Spinal cord (tissue), 10 donors: ENCODE measurements around the gene REPS2. TPM values are rescaled to one million over a fixed set of nuclear protein-coding genes. Genes with fewer than 3 reads are reported as not detected.
"Not testable (repeated sequence)": the region's sequence is repeated elsewhere in the genome, so short reads cannot be mapped to it uniquely, and the experiment has no call there.

ENCODE experiments used
- DNase-seq, 6 donors: peaks; one replicate each; pipeline versions ENCODE4 v3.0.0 to v3.0.0-alpha.2; 2013 to 2015; ENCODE audit warnings: low spot score in 6 of 6, low read depth in 4 of 6
- H3K27ac ChIP-seq: one replicate; pipeline ENCODE4 v1.5.1; 2013; ENCODE audit warnings: low read depth, low read length, control low read depth
- H3K27me3 ChIP-seq: one replicate; pipeline ENCODE4 v1.6.1; 2013; ENCODE audit warnings: low read length; ENCODE audit not compliant: control insufficient read depth, insufficient read depth
- H3K36me3 ChIP-seq: one replicate; pipeline ENCODE4 v1.6.1; 2013; ENCODE audit warnings: low read length; ENCODE audit not compliant: control insufficient read depth, insufficient read depth
- H3K4me1 ChIP-seq: one replicate; pipeline ENCODE4 v1.6.1; 2013; ENCODE audit warnings: low read length; ENCODE audit not compliant: control insufficient read depth, insufficient read depth
- H3K4me3 ChIP-seq: one replicate; pipeline ENCODE4 v1.5.1; 2013; ENCODE audit warnings: low read depth, low read length, control low read depth
- H3K9me3 ChIP-seq: one replicate; pipeline ENCODE4 v1.6.1; 2013; ENCODE audit warnings: low read length; ENCODE audit not compliant: control insufficient read depth, insufficient read depth
- WGBS: methylation state at CpG from one replicate; pipeline ENCODE4 v1.1.5; 2013; ENCODE audit warnings: missing lambda C conversion rate; ENCODE audit not compliant: insufficient coverage; 5-methylcytosine and 5-hydroxymethylcytosine counted together
- polyA plus RNA-seq, 2 donors: library from polyadenylated mRNA; unstranded; fragments of 120-200 nt; gene quantifications; one replicate each; pipeline ENCODE4 v1.2.1, GENCODE V29; 2013; ENCODE audit not compliant: insufficient read length in 2 of 2
- total RNA-seq, 2 donors: library from RNA; depleted of rRNA in 1 of 2; stranded (reverse); fragments of 120-200 nt in 1 of 2; fragments of >200 nt in 1 of 2; gene quantifications; one replicate each; pipeline versions ENCODE4 v1.2.3 to v1.2.4, GENCODE V29; 2013 to 2014
- donor health status: healthy.

The REPS2 gene
- total and polyA plus RNA-seq, 4 donors = 13.4 to 61.1 (median 26.1) TPM

DNA sequence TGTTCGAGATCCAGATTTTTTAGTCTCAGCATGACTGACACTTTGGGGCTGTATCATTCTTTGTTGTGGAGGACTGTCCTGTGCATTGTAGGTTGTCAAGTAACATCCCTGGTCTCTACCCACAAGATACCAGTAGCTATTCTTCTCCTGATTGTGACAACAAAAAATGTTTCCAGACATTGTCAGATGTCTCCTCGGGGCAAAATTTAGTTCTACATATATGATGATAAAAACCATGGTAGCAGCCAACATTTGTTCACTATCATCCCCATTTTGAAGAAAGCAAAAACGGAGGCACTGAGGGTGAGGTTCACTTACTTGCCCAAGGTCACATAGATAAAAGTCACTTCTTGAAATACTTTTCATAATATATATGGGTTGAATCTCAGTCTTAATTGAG, 11.3 kb downstream of the REPS2 start:
- Histone ChIP-seq H3K36me3 (no peaks in the 10 kb centered on the region), H3K27me3 (peaks cover 13% of the 10 kb centered on the region), H3K4me1 (peaks cover 6% of the 10 kb centered on the region), H3K4me3 (no peak overlapping the region), H3K9me3 (no peaks in the 10 kb centered on the region), H3K27ac (no peak overlapping the region)
- WGBS = no CpG with 5 or more reads among the region's 3 CpGs
- no peak for DNase-seq

- 0% methylated on average over 1 of the region's 2 CpGs for WGBS
- no peaks in the 10 kb centered on the region for H3K9me3 ChIP-seq
- H3K27me3 ChIP-seq = peaks cover 13% of the 10 kb centered on the region
- H3K36me3 ChIP-seq = no peaks in the 10 kb centered on the region
- H3K27ac ChIP-seq = no peak overlapping the region
- peaks cover 6% of the 10 kb centered on the region for H3K4me1 ChIP-seq
- no peak for DNase-seq
- no peak overlapping the region for H3K4me3 ChIP-seq
These were observed 11.9 kb downstream of the REPS2 start for GRCh38 chrX:16958356-16958755.

- H3K36me3 ChIP-seq, H3K4me3 ChIP-seq, H3K4me1 ChIP-seq, H3K27ac ChIP-seq, DNase-seq, H3K9me3 ChIP-seq: not testable (repeated sequence)
- 81% methylated on average over 4 of the region's 4 CpGs for WGBS
- H3K27me3 ChIP-seq = peaks cover 11% of the 10 kb centered on the region
These were observed 16.2 kb downstream of the REPS2 start for GRCh38 chrX:16962661-16963060.

DNA sequence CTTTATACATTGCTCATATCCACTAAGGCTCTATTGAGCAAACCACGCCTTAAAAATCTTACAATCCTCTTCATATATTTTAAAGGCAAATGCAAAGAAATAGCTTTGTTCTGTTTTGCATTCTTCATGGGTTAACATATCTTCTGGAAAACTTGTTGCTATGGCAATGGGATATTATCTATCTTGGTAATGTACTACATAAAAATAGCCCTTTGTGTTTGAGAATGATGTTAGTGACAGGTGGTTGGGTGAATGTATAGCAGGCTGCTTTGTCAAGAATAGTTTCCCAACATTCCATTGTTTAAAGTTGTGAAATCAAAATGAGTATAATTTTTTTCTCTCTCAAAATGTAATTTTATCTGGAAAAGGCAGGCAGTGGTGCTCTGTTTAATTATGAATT, 16.8 kb downstream of the REPS2 start:
- WGBS = no CpG with 5 or more reads among the region's 1 CpG
- DNase-seq = peak in 2 of 6 donors; percentile 6 to 9
- Histone ChIP-seq H3K9me3 (no peaks in the 10 kb centered on the region), H3K27ac (no peak overlapping the region), H3K27me3 (peaks cover 9% of the 10 kb centered on the region), H3K4me3 (no peak overlapping the region), H3K4me1 (no peaks in the 10 kb centered on the region), H3K36me3 (no peaks in the 10 kb centered on the region)

GRCh38 chrX:16964976-16965375, 18.5 kb downstream of the REPS2 start:
- DNase-seq, H3K27me3 ChIP-seq, H3K9me3 ChIP-seq, H3K27ac ChIP-seq, H3K36me3 ChIP-seq, H3K4me3 ChIP-seq, H3K4me1 ChIP-seq: not testable (repeated sequence)
- no CpG with 5 or more reads among the region's 32 CpGs for WGBS

DNA sequence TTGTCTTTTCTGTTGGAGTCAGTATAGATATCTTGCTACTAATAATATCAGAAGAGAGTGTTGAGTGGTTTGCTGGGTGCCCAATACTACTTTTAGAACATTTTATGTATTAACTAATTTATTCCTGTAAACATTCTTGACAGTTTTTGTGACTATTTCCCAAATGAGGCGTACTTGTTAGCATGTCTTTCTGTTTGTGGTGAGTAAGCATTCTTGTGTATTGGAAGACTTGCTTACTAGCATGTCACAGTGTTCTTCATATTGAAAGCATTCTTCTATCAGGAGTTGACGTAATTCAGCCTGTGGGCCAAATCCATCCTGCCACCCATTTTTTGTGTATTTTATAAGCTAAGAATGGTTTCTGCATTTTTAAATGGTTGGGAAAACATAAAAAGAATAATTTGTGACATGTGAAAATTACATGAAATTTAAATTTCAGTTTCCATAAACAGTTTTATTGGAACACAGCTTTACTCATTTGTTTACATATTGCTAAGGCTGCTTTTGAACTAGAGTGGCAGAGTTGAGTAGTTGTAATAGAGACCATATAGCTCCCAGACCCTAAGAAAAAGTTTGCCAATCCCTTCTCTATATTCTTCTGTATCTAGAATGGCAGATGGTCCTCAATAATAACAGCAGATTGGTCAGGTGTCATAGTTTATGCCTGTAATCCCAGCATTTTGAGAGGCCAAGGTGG, 20.4 kb downstream of the REPS2 start:
- Histone ChIP-seq H3K4me1 (no peaks in the 10 kb centered on the region), H3K9me3 (no peaks in the 10 kb centered on the region), H3K36me3 (no peaks in the 10 kb centered on the region), H3K27me3 (no peaks in the 10 kb centered on the region), H3K27ac (no peak overlapping the region), H3K4me3 (no peak overlapping the region)
- DNase-seq = no peak
- WGBS = no CpG with 5 or more reads among the region's 2 CpGs

GRCh38 chrX:16968753-16969152, 22.3 kb downstream of the REPS2 start:
- H3K27me3 ChIP-seq, DNase-seq, H3K36me3 ChIP-seq, H3K4me1 ChIP-seq, H3K9me3 ChIP-seq, H3K27ac ChIP-seq, H3K4me3 ChIP-seq: not testable (repeated sequence)
- WGBS = 98% methylated on average over 8 of the region's 29 CpGs

- Histone ChIP-seq H3K9me3 (no peaks in the 10 kb centered on the region), H3K27ac (no peak overlapping the region), H3K4me3 (no peak overlapping the region), H3K4me1 (no peaks in the 10 kb centered on the region), H3K36me3 (no peaks in the 10 kb centered on the region), H3K27me3 (peaks cover 2% of the 10 kb centered on the region)
- no peak for DNase-seq
- WGBS = no CpG with 5 or more reads among the region's 5 CpGs
These were observed 24.5 kb downstream of the REPS2 start for GRCh38 chrX:16970977-16971376.

DNA sequence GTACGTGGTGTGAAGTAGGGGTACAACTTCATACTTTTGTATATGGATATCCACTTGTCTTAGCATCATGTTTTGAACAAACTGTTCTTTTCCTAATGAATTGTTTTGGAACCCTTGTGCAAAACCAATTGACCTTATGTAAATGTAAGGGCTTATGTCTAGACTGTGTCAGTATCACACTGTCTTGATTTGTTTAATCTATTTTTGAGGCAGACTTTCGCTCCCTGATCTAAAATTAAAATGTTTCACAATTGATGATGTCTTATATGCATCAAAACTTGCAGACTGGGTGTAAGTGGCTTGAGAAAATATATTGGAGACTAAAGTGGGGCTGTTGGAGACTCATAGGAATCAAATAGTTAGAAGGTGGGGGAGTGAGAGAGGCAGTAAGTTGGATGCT, 25.2 kb downstream of the REPS2 start:
- H3K9me3 ChIP-seq = no peaks in the 10 kb centered on the region
- no peak overlapping the region for H3K27ac ChIP-seq
- H3K36me3 ChIP-seq = no peaks in the 10 kb centered on the region
- WGBS = no CpG with 5 or more reads among the region's 2 CpGs
- no peak overlapping the region for H3K4me3 ChIP-seq
- H3K4me1 ChIP-seq = no peaks in the 10 kb centered on the region
- no peak for DNase-seq
- H3K27me3 ChIP-seq = peaks cover 5% of the 10 kb centered on the region

- Histone ChIP-seq H3K36me3 (no peaks in the 10 kb centered on the region), H3K27ac (no peak overlapping the region), H3K4me3 (no peak overlapping the region), H3K4me1 (no peaks in the 10 kb centered on the region), H3K9me3 (no peaks in the 10 kb centered on the region), H3K27me3 (peaks cover 6% of the 10 kb centered on the region)
- no peak for DNase-seq
- WGBS = 25% methylated on average over 2 of the region's 5 CpGs
These were observed 28.8 kb downstream of the REPS2 start for GRCh38 chrX:16975233-16975632.
